NCI-H1105 (cell line): ENCODE results near the gene FBXO30.

Experiments
- DNase-seq: peaks from one replicate; lab custom pipeline; 2025; lab: John Stamatoyannopoulos, UW

The FBXO30 gene

GRCh38 chr6:145755682-145756081 is 58.9 kb downstream of the FBXO30 start:
- DNase-seq = no peak

- DNase-seq = no peak
Measured at GRCh38 chr6:145752638-145753037, 62.0 kb downstream of the FBXO30 start.

DNA sequence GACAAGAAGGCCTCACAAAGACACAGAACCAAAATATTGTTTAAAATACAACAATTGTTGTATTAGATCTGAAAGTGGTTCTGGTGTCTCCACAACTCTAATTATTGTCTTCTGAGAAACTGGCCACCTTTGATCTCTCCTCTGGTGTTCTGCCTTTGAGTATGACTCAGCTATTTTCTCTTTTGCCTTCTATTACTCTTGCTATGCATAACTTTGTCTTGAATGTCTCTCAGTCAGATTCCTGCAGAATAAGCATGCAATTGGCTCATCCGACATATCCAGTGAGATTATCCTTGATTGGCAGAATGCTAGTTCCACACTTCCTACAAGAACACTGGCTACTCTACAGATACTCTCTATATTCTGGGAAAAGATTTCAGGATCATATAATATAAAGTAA is 65.0 kb downstream of the FBXO30 start:
- no peak for DNase-seq

DNA sequence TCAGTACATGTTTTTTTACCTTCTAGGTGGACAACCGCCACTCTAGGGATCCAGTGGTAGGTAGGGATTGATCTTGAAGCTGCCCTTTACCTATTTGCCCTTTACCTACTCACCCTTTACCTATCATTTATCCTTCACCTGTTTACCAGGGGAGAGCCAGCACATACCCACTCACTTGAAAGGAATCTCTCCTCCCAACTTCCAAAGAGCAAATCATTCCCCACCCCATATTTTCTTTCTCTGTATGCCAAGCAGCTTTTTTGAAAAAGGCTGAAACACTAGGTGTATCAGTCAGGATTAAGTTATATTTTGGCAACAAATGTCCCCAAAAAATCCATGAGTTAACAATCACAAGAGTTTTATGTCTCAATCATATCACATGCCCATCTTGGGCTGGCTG is 68.7 kb downstream of the FBXO30 start:
- no peak for DNase-seq

GRCh38 chr6:145744619-145745018 is 70.0 kb downstream of the FBXO30 start:
- DNase-seq = no peak
